Mucosa of rectum (tissue), 2 donors: Measurements from ENCODE around the gene TTC33.

Experiments used
- H3K27ac ChIP-seq, 2 donors: one replicate each; pipeline ENCODE4 v1.7.0; 2013; ENCODE audit warnings: inconsistent platforms in 2 of 2, low read depth in 2 of 2, low read length in 2 of 2
- H3K27me3 ChIP-seq, 2 donors: one replicate each; pipeline ENCODE4 v1.7.0; 2013; ENCODE audit warnings: low read length in 2 of 2; ENCODE audit not compliant: control insufficient read depth in 2 of 2, insufficient read depth in 2 of 2
- H3K36me3 ChIP-seq, 2 donors: one replicate each; pipeline ENCODE4 v1.7.0; 2013; ENCODE audit warnings: low read length in 2 of 2; ENCODE audit not compliant: control insufficient read depth in 2 of 2, insufficient read depth in 2 of 2
- H3K4me1 ChIP-seq, 2 donors: one replicate each; pipeline ENCODE4 v1.7.0; 2013; ENCODE audit warnings: low read length in 2 of 2, mild to moderate bottlenecking in 1 of 2; ENCODE audit not compliant: control insufficient read depth in 2 of 2, insufficient read depth in 2 of 2
- H3K4me3 ChIP-seq, 2 donors: one replicate each; pipeline ENCODE4 v1.7.0; 2013; ENCODE audit warnings: low read length in 2 of 2
- H3K9ac ChIP-seq, 2 donors: one replicate each; pipeline ENCODE4 v1.7.0; 2013; ENCODE audit warnings: low read length in 2 of 2, low read depth in 1 of 2, mild to moderate bottlenecking in 1 of 2
- H3K9me3 ChIP-seq, 2 donors: one replicate each; pipeline ENCODE4 v1.7.0; 2013; ENCODE audit warnings: low read length in 2 of 2; ENCODE audit not compliant: control insufficient read depth in 2 of 2
- donor health status: healthy.
- donor health status: Normal muscosa, but diverticular disease.

The TTC33 gene

GRCh38 chr5:40682154-40683017 lies 73.4 kb downstream of the TTC33 start:
- Histone ChIP-seq H3K9me3 (no peaks in the 10 kb centered on the region), H3K4me3 (peak overlapping the region; percentile 87 to 98), H3K9ac (peak overlapping the region; percentile 96 to 99), H3K27ac (peak overlapping the region; percentile 94 to 99), H3K36me3 (peaks cover 8 to 16% of the 10 kb centered on the region in 2 donors), H3K4me1 (peaks cover 5 to 17% of the 10 kb centered on the region in 2 donors), H3K27me3 (no peaks in the 10 kb centered on the region)

DNA sequence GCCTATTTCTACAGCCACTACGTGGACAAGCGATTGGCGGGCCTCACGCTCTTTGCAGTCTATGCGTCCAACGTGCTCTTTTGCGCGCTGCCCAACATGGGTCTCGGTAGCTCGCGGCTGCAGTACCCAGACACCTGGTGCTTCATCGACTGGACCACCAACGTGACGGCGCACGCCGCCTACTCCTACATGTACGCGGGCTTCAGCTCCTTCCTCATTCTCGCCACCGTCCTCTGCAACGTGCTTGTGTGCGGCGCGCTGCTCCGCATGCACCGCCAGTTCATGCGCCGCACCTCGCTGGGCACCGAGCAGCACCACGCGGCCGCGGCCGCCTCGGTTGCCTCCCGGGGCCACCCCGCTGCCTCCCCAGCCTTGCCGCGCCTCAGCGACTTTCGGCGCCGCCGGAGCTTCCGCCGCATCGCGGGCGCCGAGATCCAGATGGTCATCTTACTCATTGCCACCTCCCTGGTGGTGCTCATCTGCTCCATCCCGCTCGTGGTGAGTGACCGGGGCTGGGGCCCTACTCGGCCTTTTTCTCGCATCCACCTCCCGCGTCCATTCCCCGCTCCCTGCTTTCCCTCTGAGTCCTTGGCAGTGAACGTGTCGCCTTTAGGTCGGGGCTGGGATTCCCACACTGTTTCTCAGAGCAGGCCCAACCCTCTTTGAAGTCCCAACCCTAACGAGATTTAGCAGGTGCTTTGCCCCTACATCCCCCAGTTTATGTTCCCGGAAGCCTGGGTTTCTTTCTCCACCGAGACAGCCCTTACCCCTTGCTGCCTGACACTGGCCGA lies 74.2 kb downstream of the TTC33 start:
- H3K9me3 ChIP-seq, result no peaks in the 10 kb centered on the region
- peaks cover 8 to 15% of the 10 kb centered on the region in 2 donors for H3K36me3 ChIP-seq
- no peaks in the 10 kb centered on the region for H3K27me3 ChIP-seq
- H3K4me1 ChIP-seq, result peaks cover 13 to 23% of the 10 kb centered on the region in 2 donors
- peak overlapping the region; percentile 94 to 99 for H3K27ac ChIP-seq
- peak overlapping the region; percentile 96 to 99 for H3K9ac ChIP-seq
- peak overlapping the region; percentile 87 to 98 for H3K4me3 ChIP-seq

GRCh38 chr5:40680741-40681362 lies 74.9 kb downstream of the TTC33 start:
- Histone ChIP-seq H3K9ac (peak overlapping the region; percentile 96 to 99), H3K4me1 (peaks cover 14 to 24% of the 10 kb centered on the region in 2 donors), H3K9me3 (no peaks in the 10 kb centered on the region), H3K27me3 (no peaks in the 10 kb centered on the region), H3K4me3 (peak overlapping the region; percentile 87 to 98), H3K27ac (peak overlapping the region; percentile 94 to 99), H3K36me3 (peaks cover 8 to 11% of the 10 kb centered on the region in 2 donors)

DNA sequence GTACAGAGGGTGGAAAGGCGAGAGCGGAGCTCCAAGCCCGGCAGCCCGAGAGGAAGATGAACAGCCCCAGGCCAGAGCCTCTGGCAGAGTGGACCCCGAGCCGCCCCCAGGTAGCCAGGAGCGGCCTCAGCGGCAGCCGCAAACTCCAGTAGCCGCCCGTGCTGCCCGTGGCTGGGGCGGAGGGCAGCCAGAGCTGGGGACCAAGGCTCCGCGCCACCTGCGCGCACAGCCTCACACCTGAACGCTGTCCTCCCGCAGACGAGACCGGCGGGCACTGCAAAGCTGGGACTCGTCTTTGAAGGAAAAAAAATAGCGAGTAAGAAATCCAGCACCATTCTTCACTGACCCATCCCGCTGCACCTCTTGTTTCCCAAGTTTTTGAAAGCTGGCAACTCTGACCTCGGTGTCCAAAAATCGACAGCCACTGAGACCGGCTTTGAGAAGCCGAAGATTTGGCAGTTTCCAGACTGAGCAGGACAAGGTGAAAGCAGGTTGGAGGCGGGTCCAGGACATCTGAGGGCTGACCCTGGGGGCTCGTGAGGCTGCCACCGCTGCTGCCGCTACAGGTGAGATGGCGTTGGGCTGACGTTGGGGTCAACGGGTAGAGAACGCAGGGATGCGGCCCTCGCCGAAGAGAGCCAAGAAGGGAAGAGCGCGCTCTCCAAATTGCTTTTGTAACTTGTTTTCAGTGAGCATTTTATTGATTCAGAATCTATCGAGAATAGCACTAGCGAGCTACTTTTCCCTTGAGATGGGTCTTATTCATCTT lies 75.7 kb downstream of the TTC33 start, which contains the start of gene PTGER4:
Gene PTGER4, plus strand, starts transcription at position 3 of the 769 bp plus-strand sequence. CDS start 1,079 bp downstream, outside the sequence.
- Histone ChIP-seq H3K27me3 (no peaks in the 10 kb centered on the region), H3K4me3 (peak within 1 kb of the TSS; percentile 92 to 98), H3K36me3 (peaks cover 8 to 11% of the 10 kb centered on the region in 2 donors), H3K9me3 (no peaks in the 10 kb centered on the region), H3K9ac (peak within 1 kb of the TSS; percentile 96 to 99), H3K27ac (peak within 1 kb of the TSS; percentile 96 to 99), H3K4me1 (peaks cover 14 to 17% of the 10 kb centered on the region in 2 donors)

DNA sequence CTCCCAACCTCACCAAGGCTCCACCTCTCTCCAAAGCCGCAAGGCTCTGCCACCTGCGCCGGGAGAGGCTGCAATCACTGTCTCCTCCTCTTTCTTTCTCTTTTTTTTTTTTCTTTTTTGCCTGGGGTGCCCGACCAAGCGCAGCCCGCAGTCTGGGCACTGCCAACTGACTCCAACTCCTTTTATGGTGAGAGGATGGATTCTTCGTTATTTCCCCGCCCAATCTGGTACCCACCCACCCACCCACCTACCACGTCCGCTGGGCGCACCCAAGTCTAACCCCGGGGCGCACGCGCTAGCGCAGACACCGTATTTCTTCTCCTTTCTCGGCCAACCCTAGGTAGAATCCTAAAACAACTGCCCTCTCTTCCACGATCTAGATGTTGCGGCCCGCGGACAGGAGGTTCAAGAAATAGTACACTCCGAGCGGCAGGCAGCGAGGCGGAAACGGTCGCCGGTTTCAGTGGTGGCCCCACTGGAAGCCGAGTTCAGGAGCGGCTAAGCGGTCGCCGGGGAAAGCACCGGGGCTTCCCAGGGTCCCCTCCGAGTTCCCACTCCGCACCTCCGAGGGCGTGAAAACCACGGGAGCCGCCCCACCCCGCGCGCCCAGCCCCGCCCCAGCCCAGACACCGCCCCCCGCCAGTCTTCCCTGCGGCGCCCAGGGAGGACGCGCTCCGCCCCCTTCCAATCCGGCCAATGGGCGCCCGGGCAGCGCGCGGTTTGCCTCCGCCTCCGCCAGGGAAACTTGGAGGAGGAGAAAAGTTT lies 76.4 kb downstream of the TTC33 start:
- Histone ChIP-seq H3K27me3 (no peaks in the 10 kb centered on the region), H3K36me3 (peaks cover 8 to 11% of the 10 kb centered on the region in 2 donors), H3K27ac (peak overlapping the region; percentile 96 to 99), H3K9ac (peak overlapping the region; percentile 96 to 99), H3K4me1 (peaks cover 10 to 11% of the 10 kb centered on the region in 2 donors), H3K9me3 (no peaks in the 10 kb centered on the region), H3K4me3 (peak overlapping the region; percentile 92 to 98)

GRCh38 chr5:40678460-40679147 lies 77.2 kb downstream of the TTC33 start:
- peaks cover 10 to 11% of the 10 kb centered on the region in 2 donors for H3K4me1 ChIP-seq
- no peaks in the 10 kb centered on the region for H3K27me3 ChIP-seq
- H3K27ac ChIP-seq, result peak overlapping the region; percentile 96 to 99
- H3K9me3 ChIP-seq, result no peaks in the 10 kb centered on the region
- H3K36me3 ChIP-seq, result peaks cover 8 to 11% of the 10 kb centered on the region in 2 donors
- H3K9ac ChIP-seq, result peak overlapping the region; percentile 63 to 95
- H3K4me3 ChIP-seq, result peak overlapping the region; percentile 82 to 92

GRCh38 chr5:40678026-40678425 lies 77.7 kb downstream of the TTC33 start:
- H3K36me3 ChIP-seq, result peaks cover 8 to 11% of the 10 kb centered on the region in 2 donors
- no peaks in the 10 kb centered on the region for H3K9me3 ChIP-seq
- H3K27ac ChIP-seq, result peak overlapping the region; percentile 43 to 99
- peak overlapping the region; percentile 82 to 92 for H3K4me3 ChIP-seq
- H3K27me3 ChIP-seq, result no peaks in the 10 kb centered on the region
- peaks cover 10 to 11% of the 10 kb centered on the region in 2 donors for H3K4me1 ChIP-seq
- peak overlapping the region; percentile 63 to 95 for H3K9ac ChIP-seq

DNA sequence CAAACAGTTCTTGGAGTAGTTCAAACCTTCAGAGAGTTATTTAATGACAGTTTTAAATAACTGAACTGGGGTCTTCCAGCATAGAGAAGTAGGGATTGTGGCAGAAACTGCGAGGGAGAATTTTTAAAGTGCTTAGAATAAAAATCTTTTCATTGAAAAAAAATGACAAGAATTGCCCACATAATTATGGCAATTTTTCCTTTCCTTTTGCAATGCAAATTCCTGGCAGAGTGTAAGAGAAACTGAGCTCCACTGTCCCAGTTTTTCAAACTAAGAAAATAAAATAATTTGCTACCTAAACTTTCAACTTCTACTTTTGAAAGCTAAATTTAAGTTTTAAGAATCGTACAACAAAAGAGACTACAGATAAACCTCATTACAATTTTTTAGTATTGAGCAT lies 78.3 kb downstream of the TTC33 start:
- no peaks in the 10 kb centered on the region for H3K9me3 ChIP-seq
- H3K27me3 ChIP-seq, result no peaks in the 10 kb centered on the region
- peak overlapping the region; percentile 43 to 99 for H3K27ac ChIP-seq
- H3K9ac ChIP-seq, result peak overlapping the region; percentile 20 to 95
- peaks cover 8 to 11% of the 10 kb centered on the region in 2 donors for H3K36me3 ChIP-seq
- H3K4me1 ChIP-seq, result peaks cover 10 to 11% of the 10 kb centered on the region in 2 donors
- peak overlapping the region; percentile 82 to 92 for H3K4me3 ChIP-seq
